ENCODE data around the gene RPS27.

DNA sequence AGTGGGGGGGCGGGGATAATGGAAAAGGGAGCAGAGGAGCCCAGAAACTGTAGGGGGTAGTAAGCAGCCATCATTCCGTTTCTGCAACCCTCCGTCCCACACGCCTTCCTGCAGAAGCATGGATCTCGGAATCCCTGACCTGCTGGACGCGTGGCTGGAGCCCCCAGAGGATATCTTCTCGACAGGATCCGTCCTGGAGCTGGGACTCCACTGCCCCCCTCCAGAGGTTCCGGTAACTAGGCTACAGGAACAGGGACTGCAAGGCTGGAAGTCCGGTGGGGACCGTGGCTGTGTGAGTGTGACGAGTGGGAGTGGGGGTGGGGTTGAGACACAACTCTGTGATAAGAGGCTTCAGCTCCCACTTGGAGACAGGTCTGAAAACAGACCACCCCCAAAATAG lies 22.2 kb upstream of the RPS27 start:
- TF ChIP-seq, protein P1, sequence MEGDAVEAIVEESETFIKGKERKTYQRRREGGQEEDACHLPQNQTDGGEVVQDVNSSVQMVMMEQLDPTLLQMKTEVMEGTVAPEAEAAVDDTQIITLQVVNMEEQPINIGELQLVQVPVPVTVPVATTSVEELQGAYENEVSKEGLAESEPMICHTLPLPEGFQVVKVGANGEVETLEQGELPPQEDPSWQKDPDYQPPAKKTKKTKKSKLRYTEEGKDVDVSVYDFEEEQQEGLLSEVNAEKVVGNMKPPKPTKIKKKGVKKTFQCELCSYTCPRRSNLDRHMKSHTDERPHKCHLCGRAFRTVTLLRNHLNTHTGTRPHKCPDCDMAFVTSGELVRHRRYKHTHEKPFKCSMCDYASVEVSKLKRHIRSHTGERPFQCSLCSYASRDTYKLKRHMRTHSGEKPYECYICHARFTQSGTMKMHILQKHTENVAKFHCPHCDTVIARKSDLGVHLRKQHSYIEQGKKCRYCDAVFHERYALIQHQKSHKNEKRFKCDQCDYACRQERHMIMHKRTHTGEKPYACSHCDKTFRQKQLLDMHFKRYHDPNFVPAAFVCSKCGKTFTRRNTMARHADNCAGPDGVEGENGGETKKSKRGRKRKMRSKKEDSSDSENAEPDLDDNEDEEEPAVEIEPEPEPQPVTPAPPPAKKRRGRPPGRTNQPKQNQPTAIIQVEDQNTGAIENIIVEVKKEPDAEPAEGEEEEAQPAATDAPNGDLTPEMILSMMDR (IDR thresholded peaks at IDR 0.05): no peak
- TF ChIP-seq EZH2phosphoT487 (IDR thresholded peaks at IDR 0.05) (no peak), EZH2 (IDR thresholded peaks at IDR 0.05) (no peak)

All from neural progenitor cell (in vitro differentiated cells).